ENCODE data around the gene CARMIL1.

GRCh38 chr6:25525078-25525477 lies 245.9 kb downstream of the CARMIL1 start:
- TF ChIP-seq, protein P1, sequence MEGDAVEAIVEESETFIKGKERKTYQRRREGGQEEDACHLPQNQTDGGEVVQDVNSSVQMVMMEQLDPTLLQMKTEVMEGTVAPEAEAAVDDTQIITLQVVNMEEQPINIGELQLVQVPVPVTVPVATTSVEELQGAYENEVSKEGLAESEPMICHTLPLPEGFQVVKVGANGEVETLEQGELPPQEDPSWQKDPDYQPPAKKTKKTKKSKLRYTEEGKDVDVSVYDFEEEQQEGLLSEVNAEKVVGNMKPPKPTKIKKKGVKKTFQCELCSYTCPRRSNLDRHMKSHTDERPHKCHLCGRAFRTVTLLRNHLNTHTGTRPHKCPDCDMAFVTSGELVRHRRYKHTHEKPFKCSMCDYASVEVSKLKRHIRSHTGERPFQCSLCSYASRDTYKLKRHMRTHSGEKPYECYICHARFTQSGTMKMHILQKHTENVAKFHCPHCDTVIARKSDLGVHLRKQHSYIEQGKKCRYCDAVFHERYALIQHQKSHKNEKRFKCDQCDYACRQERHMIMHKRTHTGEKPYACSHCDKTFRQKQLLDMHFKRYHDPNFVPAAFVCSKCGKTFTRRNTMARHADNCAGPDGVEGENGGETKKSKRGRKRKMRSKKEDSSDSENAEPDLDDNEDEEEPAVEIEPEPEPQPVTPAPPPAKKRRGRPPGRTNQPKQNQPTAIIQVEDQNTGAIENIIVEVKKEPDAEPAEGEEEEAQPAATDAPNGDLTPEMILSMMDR (conservative IDR thresholded peaks at IDR 0.05; ENCODE audit: low read length): no peak
- no peak for TF ChIP-seq EZH2phosphoT487 (IDR thresholded peaks at IDR 0.05; ENCODE audit: borderline replicate concordance)
